NK-92 (cell line): ENCODE data around the gene IGSF21.
"Not testable (repeated sequence)": the region's sequence is repeated elsewhere in the genome, so short reads cannot be mapped to it uniquely, and the experiment has no call there.

ENCODE experiments used
- DNase-seq: peaks from one replicate; lab custom pipeline; 2025; ENCODE audit not compliant: unreplicated experiment; lab: John Stamatoyannopoulos, UW

IGSF21 gene

DNA sequence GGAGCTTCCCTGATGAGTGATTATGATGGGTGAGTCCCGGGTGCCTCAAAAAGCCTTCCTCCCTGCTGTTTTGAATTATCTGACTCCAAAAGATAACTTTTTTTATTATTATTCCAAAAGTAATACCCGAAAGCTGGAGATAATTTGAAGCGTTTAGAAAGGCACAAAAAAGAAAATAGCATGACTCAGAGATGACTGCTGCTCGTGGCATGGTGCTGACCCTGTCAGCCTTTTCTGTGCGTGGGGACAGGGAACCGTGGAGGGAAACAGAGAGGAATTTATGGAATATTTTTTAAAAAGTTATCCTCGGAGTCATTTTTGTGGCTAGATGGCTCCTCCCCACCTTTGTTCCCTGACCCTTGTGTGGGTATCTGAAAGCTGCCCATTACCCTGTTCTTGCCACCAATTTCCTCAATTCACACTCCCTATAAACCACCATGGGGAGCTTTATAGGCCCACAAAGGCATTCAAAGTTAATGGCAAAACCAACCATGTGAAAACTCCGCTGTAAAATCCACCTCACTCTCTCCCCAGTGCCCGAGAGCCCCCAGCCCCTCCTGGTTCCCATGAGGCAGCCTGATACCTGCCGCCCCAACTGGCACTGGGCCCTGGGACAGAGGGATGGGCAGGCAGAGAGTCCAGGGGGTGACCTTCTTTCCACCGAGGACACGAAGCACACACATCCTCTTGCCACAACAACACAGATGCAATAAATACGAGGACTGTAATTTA lies 37.5 kb downstream of the IGSF21 start:
- DNase-seq: no peak

DNA sequence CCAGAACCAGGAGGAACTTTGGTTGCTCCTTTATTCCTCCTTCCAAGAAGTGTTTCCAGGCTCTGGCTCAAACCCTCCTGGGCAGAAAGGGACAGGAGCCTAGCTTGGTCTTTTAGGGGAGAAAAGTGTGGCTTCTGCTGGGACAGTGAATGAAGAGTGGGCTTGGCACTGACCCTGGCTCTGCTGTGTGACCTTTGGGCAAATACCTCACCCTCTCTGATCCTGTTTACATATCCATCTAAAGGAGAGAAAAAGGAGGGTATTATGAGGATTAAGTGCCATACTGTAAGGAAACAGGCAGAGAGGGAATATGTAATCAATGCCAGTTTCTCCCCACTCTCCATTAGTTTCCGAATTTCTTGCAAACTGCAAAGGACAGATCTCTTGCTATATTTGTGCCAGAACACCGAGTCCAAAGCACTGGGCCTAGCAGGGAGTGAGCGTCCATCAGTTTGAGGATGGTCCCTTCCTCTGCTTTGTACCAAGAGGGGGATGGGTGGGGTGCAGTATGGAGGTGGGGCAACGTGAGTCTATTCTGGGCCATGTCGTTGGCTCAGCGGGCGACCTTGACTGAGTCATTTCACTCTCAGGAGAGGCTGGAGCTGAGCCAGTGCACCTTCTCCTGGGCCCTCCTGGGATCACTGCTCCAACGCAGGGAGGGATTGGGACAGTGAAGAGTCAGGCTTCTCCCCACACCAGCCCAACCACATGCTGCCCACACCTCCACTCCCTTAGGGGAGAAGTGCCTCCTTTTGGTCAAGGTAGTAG lies 38.4 kb downstream of the IGSF21 start:
- no peak for DNase-seq

GRCh38 chr1:18146886-18147285 lies 39.3 kb downstream of the IGSF21 start:
- no peak for DNase-seq

GRCh38 chr1:18147672-18148071 lies 40.1 kb downstream of the IGSF21 start:
- DNase-seq: no peak

DNA sequence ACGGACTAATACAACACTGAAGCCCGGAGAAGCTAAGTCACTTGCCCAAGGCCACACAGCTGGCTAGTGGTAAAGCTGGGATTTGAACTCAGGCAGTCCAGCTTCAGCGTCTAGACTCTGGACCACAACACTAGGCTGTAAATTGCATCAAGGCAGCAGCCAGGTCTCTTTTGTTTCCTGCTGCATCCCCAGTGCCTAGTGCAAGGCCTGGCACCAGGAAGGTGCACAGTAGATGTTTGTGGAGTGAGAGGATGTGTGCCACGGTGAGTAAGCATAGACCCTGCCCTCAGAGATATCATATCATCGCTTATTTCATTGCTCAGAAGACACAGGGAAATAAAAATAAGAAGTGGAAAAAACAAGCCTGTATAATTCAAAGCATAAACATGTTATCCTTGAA lies 40.9 kb downstream of the IGSF21 start:
- no peak for DNase-seq

GRCh38 chr1:18149027-18149641 lies 41.5 kb downstream of the IGSF21 start:
- no peak for DNase-seq

DNA sequence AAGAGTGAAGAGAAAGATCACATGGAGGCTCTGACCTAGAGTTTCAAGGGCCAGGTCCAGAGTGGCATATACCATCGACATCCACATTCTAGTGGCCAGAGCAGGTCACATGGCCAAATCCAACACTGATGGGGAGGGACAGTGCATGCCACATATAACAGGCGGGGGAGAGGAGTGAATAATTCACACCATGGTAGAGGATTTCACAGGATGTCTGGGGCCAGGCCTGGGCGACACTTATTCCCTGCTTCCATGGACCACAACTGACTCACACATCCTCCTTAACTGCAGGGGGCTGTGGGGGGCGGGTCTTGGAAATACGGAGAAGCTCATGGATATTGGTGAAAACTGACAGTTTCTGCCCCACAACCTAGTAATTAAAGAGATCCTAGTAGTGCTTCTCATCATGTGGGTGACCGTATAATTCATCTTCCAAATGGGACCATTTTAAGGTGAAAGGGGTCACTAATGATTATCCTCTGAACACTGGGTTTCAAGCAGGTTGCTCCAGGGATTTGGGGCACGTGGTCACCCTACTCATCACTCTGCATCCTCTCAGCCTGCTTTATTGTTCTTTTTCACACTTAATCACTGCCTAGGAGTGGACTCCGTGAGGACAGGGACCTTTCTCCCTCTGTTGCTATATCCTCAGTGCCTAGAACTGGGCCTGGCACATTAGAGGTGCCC lies 44.0 kb downstream of the IGSF21 start:
- no peak for DNase-seq

GRCh38 chr1:18154430-18155194 lies 47.0 kb downstream of the IGSF21 start:
- no peak for DNase-seq

- DNase-seq: no peak
Observed at GRCh38 chr1:18155881-18156385, 48.3 kb downstream of the IGSF21 start.

- no peak for DNase-seq
Observed at GRCh38 chr1:18157352-18157751, 49.8 kb downstream of the IGSF21 start.

DNA sequence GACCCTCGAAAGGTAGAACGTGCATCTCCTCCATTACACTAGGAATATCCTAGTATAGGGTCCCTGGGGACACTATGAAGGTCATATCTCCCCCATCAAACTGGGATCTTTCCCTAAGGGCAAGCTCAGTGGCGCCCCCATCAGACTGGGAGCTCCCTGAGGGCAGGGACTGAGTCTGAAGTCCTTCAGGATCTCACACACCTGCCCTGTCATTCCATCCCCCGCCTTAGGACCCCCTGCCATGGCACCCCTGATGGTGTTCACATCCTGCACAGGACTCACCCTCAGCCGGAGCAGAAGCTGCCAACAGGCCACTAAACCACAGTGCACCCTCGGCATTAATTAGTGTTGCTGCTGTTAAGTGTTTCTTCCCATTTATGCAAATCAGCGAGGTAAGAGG lies 50.4 kb downstream of the IGSF21 start:
- DNase-seq: no peak

- no peak for DNase-seq
Observed at GRCh38 chr1:18158714-18159113, 51.1 kb downstream of the IGSF21 start.

GRCh38 chr1:18160290-18160942 lies 52.8 kb downstream of the IGSF21 start:
- no peak for DNase-seq

- DNase-seq: no peak
Observed at GRCh38 chr1:18161690-18162089, 54.1 kb downstream of the IGSF21 start.

GRCh38 chr1:18165640-18166039 lies 58.0 kb downstream of the IGSF21 start:
- DNase-seq: not testable (repeated sequence)

DNA sequence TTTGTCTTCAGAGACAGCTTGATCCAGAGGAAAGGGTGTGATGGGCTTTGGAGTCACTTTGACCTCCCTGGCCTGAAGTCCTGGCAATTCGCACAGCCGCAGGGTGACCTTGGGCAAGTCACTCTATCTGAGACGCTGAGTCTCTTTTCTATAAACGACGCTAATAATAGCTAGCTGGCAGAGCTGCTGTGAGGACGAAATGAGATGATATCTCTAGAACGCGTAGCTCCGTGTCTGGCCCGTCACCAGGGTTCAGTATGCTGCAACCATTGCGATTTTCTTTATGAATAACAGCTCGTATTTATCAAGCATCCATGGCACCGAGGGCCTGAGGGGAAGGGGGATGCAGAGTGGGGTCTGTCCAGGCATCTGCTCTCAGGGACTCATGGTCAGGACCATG lies 58.7 kb downstream of the IGSF21 start:
- no peak for DNase-seq

GRCh38 chr1:18166929-18167328 lies 59.3 kb downstream of the IGSF21 start:
- no peak for DNase-seq

- no peak for DNase-seq
Observed at GRCh38 chr1:18170444-18170843, 62.8 kb downstream of the IGSF21 start.

DNA sequence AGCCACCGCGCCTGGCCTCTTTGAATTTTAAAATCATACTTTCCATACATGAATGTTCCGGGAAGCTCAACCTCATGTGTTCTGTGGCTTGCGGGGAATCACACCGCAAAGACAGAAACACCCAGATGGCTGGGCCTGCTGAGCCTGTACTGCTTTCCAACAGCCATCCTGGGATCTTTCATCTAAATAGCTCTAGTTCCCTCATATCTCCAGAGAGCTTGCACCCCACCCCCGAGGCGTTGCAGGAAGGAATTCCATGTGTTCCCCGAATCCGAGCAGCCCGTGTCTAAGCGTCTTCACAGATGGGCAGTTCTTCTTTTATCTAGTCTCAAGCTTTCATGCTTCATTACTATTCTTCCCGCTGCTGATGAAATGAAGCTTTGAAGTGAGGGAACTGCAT lies 66.4 kb downstream of the IGSF21 start:
- no peak for DNase-seq

DNA sequence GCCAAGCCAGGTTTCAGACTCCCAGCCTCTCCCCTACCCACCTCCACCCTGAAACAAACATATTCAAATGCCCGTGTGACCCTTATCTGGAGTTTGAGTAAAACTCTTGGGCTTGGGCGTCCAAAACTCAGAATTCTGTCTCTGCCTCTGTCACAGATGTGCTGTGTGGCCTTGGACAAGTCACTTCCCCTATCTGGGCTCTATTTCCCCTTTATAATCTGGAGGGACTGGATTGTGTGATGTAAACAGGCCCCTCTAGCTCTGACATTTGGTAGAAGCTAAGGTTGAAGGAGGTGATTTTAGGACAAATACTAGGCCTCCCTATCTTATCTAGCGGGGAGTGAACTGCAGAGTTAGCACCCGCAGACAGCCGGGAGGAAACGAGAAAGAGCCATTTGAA lies 67.5 kb downstream of the IGSF21 start:
- no peak for DNase-seq
